ENCODE results near the gene ABHD12.
A peak's percentile ranks its signal among the peaks of the same experiment; 100 is the strongest.

The ABHD12 gene

GRCh38 chr20:25258828-25259227 lies 131.8 kb downstream of the ABHD12 start:
- peaks cover 11% of the 10 kb centered on the region for H3K79me1 ChIP-seq (ENCODE audit: low read depth, low read length)
- H3K4me1 ChIP-seq (ENCODE audit: control insufficient read depth in 2 of 2, insufficient read depth in 1 of 2, low read depth in 1 of 2, low read length in 2 of 2), result peaks cover 0 to 8% of the 10 kb centered on the region in 2 donors
- H3K4ac ChIP-seq (ENCODE audit: low read length), result no peak overlapping the region
- no peak overlapping the region for H3K18ac ChIP-seq (ENCODE audit: low read length)
- no peaks in the 10 kb centered on the region for H3K27me3 ChIP-seq (ENCODE audit: control insufficient read depth in 3 of 3, insufficient read depth in 3 of 3, low read depth in 1 of 3, low read length in 3 of 3)
- no peak overlapping the region for H2BK12ac ChIP-seq (ENCODE audit: low read length)
- no peak overlapping the region for H2BK5ac ChIP-seq (ENCODE audit: low read length)
- H2BK15ac ChIP-seq (ENCODE audit: low read length), result no peak overlapping the region
- peaks cover 30 to 47% of the 10 kb centered on the region in 2 donors for H3K36me3 ChIP-seq (replicated peaks in 1 of 2; ENCODE audit: control insufficient read depth in 2 of 2, insufficient read depth in 2 of 2, low read length in 2 of 2)
- H3K9ac ChIP-seq (ENCODE audit: low read depth, low read length, poor library complexity), result no peak overlapping the region
- H4K8ac ChIP-seq (ENCODE audit: low read depth, low read length), result peak overlapping the region; percentile 50
- DNase-seq (ENCODE audit: low spot score), result no peak
- H2BK120ac ChIP-seq (ENCODE audit: low read depth, low read length), result no peak overlapping the region
- WGBS, 2 donors (ENCODE audit: extremely low coverage in 2 of 2, insufficient read length in 2 of 2, insufficient replicate concordance in 1 of 2), result no CpG with 5 or more reads among the region's 4 CpGs
- peaks cover 18 to 32% of the 10 kb centered on the region in 2 donors for H3K9me3 ChIP-seq (replicated peaks in 1 of 2; ENCODE audit: control insufficient read depth in 2 of 2, insufficient read depth in 1 of 2, low read depth in 1 of 2, low read length in 2 of 2)
- H3K14ac ChIP-seq (ENCODE audit: low read length), result peak overlapping the region; percentile 75
- no peak overlapping the region for H3K4me2 ChIP-seq (ENCODE audit: insufficient read depth, low read length, poor library complexity, severe bottlenecking)
- no peak overlapping the region for H4K91ac ChIP-seq (ENCODE audit: low read depth, low read length, poor library complexity)
- H2AFZ ChIP-seq (ENCODE audit: low read length), result no peak overlapping the region
- no peak overlapping the region for H2AK5ac ChIP-seq (ENCODE audit: low read depth, low read length)
- H3K4me3 ChIP-seq (ENCODE audit: low read length in 2 of 2), result no peak overlapping the region
- peak overlapping the region; percentile 75 for H3K23ac ChIP-seq (ENCODE audit: low read depth, low read length, poor library complexity)
- no peak overlapping the region for H3K27ac ChIP-seq (replicated peaks; ENCODE audit: low read length)

DNA sequence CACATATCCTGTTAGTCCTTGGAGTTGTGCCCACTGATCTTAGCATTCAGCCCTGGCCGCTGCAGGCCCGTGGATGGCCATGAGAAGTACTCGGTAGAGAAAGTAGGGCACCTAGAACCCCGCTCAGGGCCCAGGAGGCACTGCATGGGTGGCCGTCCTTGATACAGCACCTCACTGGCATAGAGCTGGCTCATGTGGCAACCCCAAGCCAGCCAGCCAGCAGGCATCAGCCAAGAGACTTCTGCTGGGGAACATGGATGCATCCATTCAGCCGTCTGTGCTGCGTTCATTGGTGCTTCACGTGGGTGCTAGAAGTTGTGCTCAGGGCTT lies 132.2 kb downstream of the ABHD12 start:
- no peak overlapping the region for H3K18ac ChIP-seq (ENCODE audit: low read length)
- H3K4me2 ChIP-seq (ENCODE audit: insufficient read depth, low read length, poor library complexity, severe bottlenecking), result no peak overlapping the region
- DNase-seq (ENCODE audit: low spot score), result no peak
- H4K8ac ChIP-seq (ENCODE audit: low read depth, low read length), result no peak overlapping the region
- peaks cover 18 to 32% of the 10 kb centered on the region in 2 donors for H3K9me3 ChIP-seq (replicated peaks in 1 of 2; ENCODE audit: control insufficient read depth in 2 of 2, insufficient read depth in 1 of 2, low read depth in 1 of 2, low read length in 2 of 2)
- H2BK12ac ChIP-seq (ENCODE audit: low read length), result no peak overlapping the region
- H3K27ac ChIP-seq (replicated peaks; ENCODE audit: low read length), result no peak overlapping the region
- no peak overlapping the region for H4K91ac ChIP-seq (ENCODE audit: low read depth, low read length, poor library complexity)
- H3K23ac ChIP-seq (ENCODE audit: low read depth, low read length, poor library complexity), result peak overlapping the region; percentile 75
- H3K4me3 ChIP-seq (ENCODE audit: low read length in 2 of 2), result no peak overlapping the region
- peaks cover 11% of the 10 kb centered on the region for H3K79me1 ChIP-seq (ENCODE audit: low read depth, low read length)
- WGBS, 2 donors (ENCODE audit: extremely low coverage in 2 of 2, insufficient read length in 2 of 2, insufficient replicate concordance in 1 of 2), result no CpG with 5 or more reads among the region's 8 CpGs
- H3K36me3 ChIP-seq (replicated peaks in 1 of 2; ENCODE audit: control insufficient read depth in 2 of 2, insufficient read depth in 2 of 2, low read length in 2 of 2), result peaks cover 30 to 47% of the 10 kb centered on the region in 2 donors
- H2AK5ac ChIP-seq (ENCODE audit: low read depth, low read length), result no peak overlapping the region
- H3K4me1 ChIP-seq (ENCODE audit: control insufficient read depth in 2 of 2, insufficient read depth in 1 of 2, low read depth in 1 of 2, low read length in 2 of 2), result peaks cover 0 to 8% of the 10 kb centered on the region in 2 donors
- H2AFZ ChIP-seq (ENCODE audit: low read length), result no peak overlapping the region
- H3K14ac ChIP-seq (ENCODE audit: low read length), result peak overlapping the region; percentile 75
- no peak overlapping the region for H3K4ac ChIP-seq (ENCODE audit: low read length)
- no peak overlapping the region for H2BK5ac ChIP-seq (ENCODE audit: low read length)
- no peak overlapping the region for H2BK15ac ChIP-seq (ENCODE audit: low read length)
- no peaks in the 10 kb centered on the region for H3K27me3 ChIP-seq (ENCODE audit: control insufficient read depth in 3 of 3, insufficient read depth in 3 of 3, low read depth in 1 of 3, low read length in 3 of 3)
- no peak overlapping the region for H3K9ac ChIP-seq (ENCODE audit: low read depth, low read length, poor library complexity)
- H2BK120ac ChIP-seq (ENCODE audit: low read depth, low read length), result no peak overlapping the region

- no peak overlapping the region for H3K9ac ChIP-seq (ENCODE audit: low read depth, low read length, poor library complexity)
- H3K9me3 ChIP-seq (replicated peaks in 1 of 2; ENCODE audit: control insufficient read depth in 2 of 2, insufficient read depth in 1 of 2, low read depth in 1 of 2, low read length in 2 of 2), result peaks cover 18 to 32% of the 10 kb centered on the region in 2 donors
- no peak overlapping the region for H4K8ac ChIP-seq (ENCODE audit: low read depth, low read length)
- peaks cover 11% of the 10 kb centered on the region for H3K79me1 ChIP-seq (ENCODE audit: low read depth, low read length)
- H3K36me3 ChIP-seq (replicated peaks in 1 of 2; ENCODE audit: control insufficient read depth in 2 of 2, insufficient read depth in 2 of 2, low read length in 2 of 2), result peaks cover 30 to 49% of the 10 kb centered on the region in 2 donors
- H2BK120ac ChIP-seq (ENCODE audit: low read depth, low read length), result no peak overlapping the region
- no peak overlapping the region for H2BK12ac ChIP-seq (ENCODE audit: low read length)
- H4K91ac ChIP-seq (ENCODE audit: low read depth, low read length, poor library complexity), result no peak overlapping the region
- H3K4me2 ChIP-seq (ENCODE audit: insufficient read depth, low read length, poor library complexity, severe bottlenecking), result no peak overlapping the region
- H3K18ac ChIP-seq (ENCODE audit: low read length), result no peak overlapping the region
- no peak overlapping the region for H2AK5ac ChIP-seq (ENCODE audit: low read depth, low read length)
- no peak overlapping the region for H3K23ac ChIP-seq (ENCODE audit: low read depth, low read length, poor library complexity)
- H3K14ac ChIP-seq (ENCODE audit: low read length), result no peak overlapping the region
- H2AFZ ChIP-seq (ENCODE audit: low read length), result no peak overlapping the region
- H3K27me3 ChIP-seq (ENCODE audit: control insufficient read depth in 3 of 3, insufficient read depth in 3 of 3, low read depth in 1 of 3, low read length in 3 of 3), result no peaks in the 10 kb centered on the region
- H3K27ac ChIP-seq (replicated peaks; ENCODE audit: low read length), result no peak overlapping the region
- H3K4ac ChIP-seq (ENCODE audit: low read length), result no peak overlapping the region
- H3K4me1 ChIP-seq (ENCODE audit: control insufficient read depth in 2 of 2, insufficient read depth in 1 of 2, low read depth in 1 of 2, low read length in 2 of 2), result peaks cover 0 to 8% of the 10 kb centered on the region in 2 donors
- DNase-seq (ENCODE audit: low spot score), result no peak
- H2BK15ac ChIP-seq (ENCODE audit: low read length), result no peak overlapping the region
- whole genome bisulfite sequencing, 2 donors (ENCODE audit: extremely low coverage in 2 of 2, insufficient read length in 2 of 2, insufficient replicate concordance in 1 of 2), result no CpG with 5 or more reads among the region's 10 CpGs
- H2BK5ac ChIP-seq (ENCODE audit: low read length), result no peak overlapping the region
- H3K4me3 ChIP-seq (ENCODE audit: low read length in 2 of 2), result no peak overlapping the region
Measured at GRCh38 chr20:25257756-25258475, 132.7 kb downstream of the ABHD12 start.

DNA sequence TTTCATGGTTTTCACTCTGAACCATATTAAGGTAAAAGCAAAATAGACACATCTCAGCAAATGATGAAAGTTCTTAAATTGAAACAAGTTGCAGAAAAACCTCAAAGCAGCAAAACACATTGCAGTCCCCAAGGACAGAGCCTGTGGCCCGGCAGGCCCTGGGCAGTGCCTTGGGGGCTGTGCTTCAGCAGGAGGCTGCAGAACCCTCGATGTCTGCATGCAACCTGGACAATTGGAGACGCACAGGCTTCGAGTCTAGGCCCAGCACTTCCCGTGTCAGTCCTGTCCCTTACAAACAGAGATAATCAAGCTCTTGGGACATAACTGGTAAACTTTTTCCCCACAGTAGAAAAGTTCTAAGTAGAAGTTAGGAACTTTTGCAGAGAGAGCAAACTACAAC lies 133.5 kb downstream of the ABHD12 start:
- H2BK5ac ChIP-seq (ENCODE audit: low read length), result no peak overlapping the region
- no peak overlapping the region for H2BK15ac ChIP-seq (ENCODE audit: low read length)
- no peak overlapping the region for H3K18ac ChIP-seq (ENCODE audit: low read length)
- no peak overlapping the region for H3K23ac ChIP-seq (ENCODE audit: low read depth, low read length, poor library complexity)
- no peak overlapping the region for H2AFZ ChIP-seq (ENCODE audit: low read length)
- no peak for DNase-seq (ENCODE audit: low spot score)
- H2BK12ac ChIP-seq (ENCODE audit: low read length), result no peak overlapping the region
- no peak overlapping the region for H3K4me2 ChIP-seq (ENCODE audit: insufficient read depth, low read length, poor library complexity, severe bottlenecking)
- no peak overlapping the region for H3K9ac ChIP-seq (ENCODE audit: low read depth, low read length, poor library complexity)
- no peaks in the 10 kb centered on the region for H3K27me3 ChIP-seq (ENCODE audit: control insufficient read depth in 3 of 3, insufficient read depth in 3 of 3, low read depth in 1 of 3, low read length in 3 of 3)
- no peak overlapping the region for H3K4ac ChIP-seq (ENCODE audit: low read length)
- H3K4me1 ChIP-seq (ENCODE audit: control insufficient read depth in 2 of 2, insufficient read depth in 1 of 2, low read depth in 1 of 2, low read length in 2 of 2), result peaks cover 3 to 13% of the 10 kb centered on the region in 2 donors
- H3K9me3 ChIP-seq (replicated peaks in 1 of 2; ENCODE audit: control insufficient read depth in 2 of 2, insufficient read depth in 1 of 2, low read depth in 1 of 2, low read length in 2 of 2), result peaks cover 18 to 32% of the 10 kb centered on the region in 2 donors
- no peak overlapping the region for H2BK120ac ChIP-seq (ENCODE audit: low read depth, low read length)
- H3K79me1 ChIP-seq (ENCODE audit: low read depth, low read length), result peaks cover 15% of the 10 kb centered on the region
- H2AK5ac ChIP-seq (ENCODE audit: low read depth, low read length), result no peak overlapping the region
- H4K91ac ChIP-seq (ENCODE audit: low read depth, low read length, poor library complexity), result no peak overlapping the region
- no peak overlapping the region for H3K4me3 ChIP-seq (ENCODE audit: low read length in 2 of 2)
- peaks cover 32 to 57% of the 10 kb centered on the region in 2 donors for H3K36me3 ChIP-seq (replicated peaks in 1 of 2; ENCODE audit: control insufficient read depth in 2 of 2, insufficient read depth in 2 of 2, low read length in 2 of 2)
- H4K8ac ChIP-seq (ENCODE audit: low read depth, low read length), result no peak overlapping the region
- WGBS, 2 donors (ENCODE audit: extremely low coverage in 2 of 2, insufficient read length in 2 of 2, insufficient replicate concordance in 1 of 2), result no CpG with 5 or more reads among the region's 5 CpGs
- no peak overlapping the region for H3K27ac ChIP-seq (replicated peaks; ENCODE audit: low read length)
- no peak overlapping the region for H3K14ac ChIP-seq (ENCODE audit: low read length)
